CD14-positive monocyte (primary cell): ENCODE measurements around the gene RASEF. TPM values are rescaled to one million over a fixed set of nuclear protein-coding genes. Genes with fewer than 3 reads are reported as not detected.

ENCODE experiments used
- DNase-seq, 3 donors: peaks; one replicate each; pipeline ENCODE4 v3.0.0-alpha.2; 2011 to 2022
- H2AFZ ChIP-seq: 2 replicates; pipeline ENCODE4 v1.6.0; 2012; ENCODE audit warnings: mild to moderate bottlenecking, low read depth, low read length, inconsistent platforms; ENCODE audit not compliant: insufficient read depth, poor library complexity, severe bottlenecking
- H3K27ac ChIP-seq, 2 donors: 1 replicate in 1 of 2; 2 replicates in 1 of 2; pipeline ENCODE4 v1.5.1; 2012 to 2013; ENCODE audit warnings: low read length in 2 of 2, control low read depth in 1 of 2, inconsistent platforms in 1 of 2, low read depth in 1 of 2, mild to moderate bottlenecking in 1 of 2
- H3K27me3 ChIP-seq, 2 donors: one replicate each; pipeline versions ENCODE4 v1.6.0 to v1.6.1; 2011 to 2013; ENCODE audit warnings: low read length in 2 of 2; ENCODE audit not compliant: control insufficient read depth in 2 of 2, insufficient read depth in 2 of 2
- H3K36me3 ChIP-seq, 2 donors: replicated peaks in 1 of 2; 1 replicate in 1 of 2; 2 replicates in 1 of 2; pipeline versions ENCODE4 v1.5.1 to v1.6.1; 2012 to 2013; ENCODE audit warnings: low read length in 2 of 2, control low read depth in 1 of 2, inconsistent platforms in 1 of 2, mild to moderate bottlenecking in 1 of 2; ENCODE audit not compliant: insufficient read depth in 2 of 2, control insufficient read depth in 1 of 2
- H3K4me1 ChIP-seq, 2 donors: 1 replicate in 1 of 2; 2 replicates in 1 of 2; pipeline versions ENCODE4 v1.5.1 to v1.6.1; 2012 to 2013; ENCODE audit warnings: low read length in 2 of 2, control low read depth in 1 of 2, inconsistent platforms in 1 of 2, mild to moderate bottlenecking in 1 of 2, moderate library complexity in 1 of 2; ENCODE audit not compliant: insufficient read depth in 2 of 2, control insufficient read depth in 1 of 2
- H3K4me2 ChIP-seq: replicated peaks from 2 replicates; pipeline ENCODE3; 2012; ENCODE audit warnings: low read length, moderate library complexity, mild to moderate bottlenecking; ENCODE audit not compliant: poor library complexity, severe bottlenecking; ENCODE audit errors: extremely low read depth
- H3K4me3 ChIP-seq, 3 experiments: fragments of 200-600 bp in 1 of 3; sonication (generic) in 1 of 3; replicated peaks in 1 of 3; 1 replicate in 2 of 3; 2 replicates in 1 of 3; pipeline ENCODE4 v1.5.1; 2011 to 2013; ENCODE audit warnings: low read length in 3 of 3, mild to moderate bottlenecking in 3 of 3, control low read depth in 2 of 3, low read depth in 2 of 3, inconsistent platforms in 1 of 3, moderate library complexity in 1 of 3
- H3K79me2 ChIP-seq: 2 replicates; pipeline ENCODE4 v1.6.0; 2012; ENCODE audit warnings: mild to moderate bottlenecking, control low read depth, inconsistent platforms, low read length, moderate library complexity; ENCODE audit not compliant: insufficient read depth
- H3K9ac ChIP-seq: 2 replicates; pipeline ENCODE4 v1.6.0; 2017; ENCODE audit warnings: low read length, mild to moderate bottlenecking; ENCODE audit not compliant: insufficient read depth, poor library complexity, severe bottlenecking
- H3K9me3 ChIP-seq, 2 donors: replicated peaks in 1 of 2; 1 replicate in 1 of 2; 2 replicates in 1 of 2; pipeline versions ENCODE4 v1.5.1 to v1.6.1; 2012 to 2013; ENCODE audit warnings: low read length in 2 of 2, control low read depth in 1 of 2; ENCODE audit not compliant: control insufficient read depth in 1 of 2, insufficient read depth in 1 of 2
- H4K20me1 ChIP-seq: 2 replicates; pipeline ENCODE4 v1.6.0; 2012; ENCODE audit warnings: mild to moderate bottlenecking, low read length, control low read depth, moderate library complexity; ENCODE audit not compliant: insufficient read depth
- H3K27ac Mint-ChIP-seq, 7 donors: one replicate each; pipeline ENCODE4 v1.8.0; 2020; ENCODE audit warnings: mild to moderate bottlenecking in 7 of 7, mixed read lengths in 7 of 7, moderate library complexity in 6 of 7, inconsistent platforms in 2 of 7
- H3K27me3 Mint-ChIP-seq, 3 donors: one replicate each; pipeline ENCODE4 v1.8.0; 2021 to 2022; ENCODE audit warnings: low read depth in 3 of 3, mild to moderate bottlenecking in 3 of 3, mixed read lengths in 3 of 3, moderate library complexity in 3 of 3, inconsistent platforms in 1 of 3
- H3K36me3 Mint-ChIP-seq, 2 donors: one replicate each; pipeline ENCODE4 v1.8.0; 2020; ENCODE audit warnings: mixed read lengths in 2 of 2, inconsistent platforms in 1 of 2, mild to moderate bottlenecking in 1 of 2
- H3K4me1 Mint-ChIP-seq: one replicate; pipeline ENCODE4 v1.8.0; 2020; ENCODE audit warnings: mild to moderate bottlenecking, mixed read lengths
- H3K4me3 Mint-ChIP-seq, 2 donors: one replicate each; pipeline ENCODE4 v1.8.0; 2020; ENCODE audit warnings: mild to moderate bottlenecking in 2 of 2, mixed read lengths in 2 of 2, moderate library complexity in 1 of 2
- H3K9me3 Mint-ChIP-seq, 7 donors: one replicate each; pipeline ENCODE4 v1.8.0; 2020 to 2022; ENCODE audit warnings: mixed read lengths in 7 of 7, mild to moderate bottlenecking in 6 of 7, moderate library complexity in 6 of 7, inconsistent platforms in 2 of 7
- WGBS: methylation state at CpG from one replicate; pipeline ENCODE4 v1.1.5; 2013; ENCODE audit warnings: missing lambda C conversion rate; ENCODE audit not compliant: insufficient coverage; 5-methylcytosine and 5-hydroxymethylcytosine counted together
- intact Hi-C, 2 donors: fragments of 100-400 bp; cut with micrococcal nuclease; formaldehyde crosslinking; loops; one replicate each; pipeline versions ENCODE4 v1.15.0 to v1.15.1; 2023
- polyA plus RNA-seq, 3 donors: library from polyadenylated mRNA; depleted of rRNA in 1 of 3; unstranded in 2 of 3; stranded (reverse) in 1 of 3; fragments of 300-500 nt in 2 of 3; fragments of >200 nt in 1 of 3; fragmentation: Illumina TruSeq in 2 of 3; gene quantifications; 1 replicate in 2 of 3; 2 replicates in 1 of 3; pipeline ENCODE4 v1.2.3, GENCODE V29; 2012 to 2021
- TF ChIP-seq, protein P1 (sequence below): fragments of 200-600 bp; IDR thresholded peaks from one replicate; pipeline ENCODE4 v1.8.0; 2022; ENCODE audit warnings: antibody characterized with exemption, mild to moderate bottlenecking

The RASEF gene
- polyA plus RNA-seq, 3 donors = not detected

DNA sequence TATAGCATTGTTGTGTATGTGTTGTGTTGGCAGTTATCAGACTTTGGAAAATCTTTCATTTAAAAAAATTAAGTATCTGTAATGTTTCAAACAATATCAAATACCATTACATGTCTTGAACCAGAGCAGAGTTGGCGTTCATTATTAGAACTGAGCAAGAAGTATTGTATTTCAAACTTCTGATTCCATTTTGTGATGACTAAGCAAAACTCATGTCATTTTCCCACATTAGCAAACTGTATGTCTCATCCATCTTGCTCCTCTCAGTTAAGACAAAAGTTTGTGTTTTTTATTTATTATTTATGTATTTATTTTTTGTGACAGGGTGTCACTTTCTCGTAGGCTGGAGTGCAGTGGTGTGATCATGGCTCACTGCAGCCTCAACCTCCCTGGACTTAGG, 4.6 kb upstream of the RASEF start:
- H3K4me1 Mint-ChIP-seq = no peaks in the 10 kb centered on the region
- H3K4me3 Mint-ChIP-seq = no peak overlapping the region
- Histone ChIP-seq H3K9ac (no peak overlapping the region), H3K27ac (no peak overlapping the region), H3K79me2 (no peaks in the 10 kb centered on the region), H3K4me3 (no peak overlapping the region), H3K9me3 (no peaks in the 10 kb centered on the region), H4K20me1 (no peaks in the 10 kb centered on the region), H3K36me3 (no peaks in the 10 kb centered on the region), H3K4me1 (no peaks in the 10 kb centered on the region), H3K27me3 (peaks cover 9 to 20% of the 10 kb centered on the region in 2 donors), H2AFZ (no peak overlapping the region), H3K4me2 (no peak overlapping the region)
- no peaks in the 10 kb centered on the region for H3K36me3 Mint-ChIP-seq
- H3K9me3 Mint-ChIP-seq = peaks cover 0 to 9% (median 3%) of the 10 kb centered on the region in 7 donors
- H3K27ac Mint-ChIP-seq = no peak overlapping the region
- peaks cover 18 to 30% (median 20%) of the 10 kb centered on the region in 3 donors for H3K27me3 Mint-ChIP-seq
- 83% methylated on average over 1 of the region's 2 CpGs for WGBS
- no peak for DNase-seq
- intact Hi-C loops = no loop called here
- TF ChIP-seq, protein P1, sequence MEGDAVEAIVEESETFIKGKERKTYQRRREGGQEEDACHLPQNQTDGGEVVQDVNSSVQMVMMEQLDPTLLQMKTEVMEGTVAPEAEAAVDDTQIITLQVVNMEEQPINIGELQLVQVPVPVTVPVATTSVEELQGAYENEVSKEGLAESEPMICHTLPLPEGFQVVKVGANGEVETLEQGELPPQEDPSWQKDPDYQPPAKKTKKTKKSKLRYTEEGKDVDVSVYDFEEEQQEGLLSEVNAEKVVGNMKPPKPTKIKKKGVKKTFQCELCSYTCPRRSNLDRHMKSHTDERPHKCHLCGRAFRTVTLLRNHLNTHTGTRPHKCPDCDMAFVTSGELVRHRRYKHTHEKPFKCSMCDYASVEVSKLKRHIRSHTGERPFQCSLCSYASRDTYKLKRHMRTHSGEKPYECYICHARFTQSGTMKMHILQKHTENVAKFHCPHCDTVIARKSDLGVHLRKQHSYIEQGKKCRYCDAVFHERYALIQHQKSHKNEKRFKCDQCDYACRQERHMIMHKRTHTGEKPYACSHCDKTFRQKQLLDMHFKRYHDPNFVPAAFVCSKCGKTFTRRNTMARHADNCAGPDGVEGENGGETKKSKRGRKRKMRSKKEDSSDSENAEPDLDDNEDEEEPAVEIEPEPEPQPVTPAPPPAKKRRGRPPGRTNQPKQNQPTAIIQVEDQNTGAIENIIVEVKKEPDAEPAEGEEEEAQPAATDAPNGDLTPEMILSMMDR = no peak

DNA sequence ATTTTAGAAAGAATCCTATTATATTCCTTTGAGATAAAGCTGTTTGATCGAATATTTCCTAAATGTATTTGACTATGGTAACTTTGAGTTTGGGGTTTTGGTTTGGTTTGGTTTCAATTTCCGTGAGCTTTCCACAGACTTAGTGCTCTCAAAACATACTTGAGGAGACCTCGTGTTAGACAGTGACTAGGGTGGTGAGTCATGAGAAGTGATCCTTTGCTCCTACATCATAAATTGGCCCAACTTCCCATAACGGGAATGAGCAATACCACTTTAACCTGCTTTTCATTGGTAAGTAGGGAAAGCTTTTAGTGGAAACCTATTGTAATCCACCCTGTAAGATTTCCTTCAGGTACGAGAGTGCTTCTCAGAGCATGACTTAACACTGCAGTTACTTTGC, 3.8 kb upstream of the RASEF start:
- no peak overlapping the region for H3K27ac ChIP-seq
- H3K36me3 Mint-ChIP-seq = no peaks in the 10 kb centered on the region
- H3K4me1 Mint-ChIP-seq = no peaks in the 10 kb centered on the region
- H4K20me1 ChIP-seq = no peaks in the 10 kb centered on the region
- H3K79me2 ChIP-seq = no peaks in the 10 kb centered on the region
- H3K9ac ChIP-seq = no peak overlapping the region
- no peak for DNase-seq
- H3K4me3 Mint-ChIP-seq = no peak overlapping the region
- H3K27me3 ChIP-seq = peaks cover 12 to 27% of the 10 kb centered on the region in 2 donors
- peaks cover 0 to 5% of the 10 kb centered on the region in 2 donors for H3K9me3 ChIP-seq
- H3K4me1 ChIP-seq = no peaks in the 10 kb centered on the region
- H3K27ac Mint-ChIP-seq = no peak overlapping the region
- TF ChIP-seq, protein P1 = no peak
- peaks cover 23 to 38% (median 26%) of the 10 kb centered on the region in 3 donors for H3K27me3 Mint-ChIP-seq
- no peak overlapping the region for H3K4me3 ChIP-seq
- no peaks in the 10 kb centered on the region for H3K36me3 ChIP-seq
- H2AFZ ChIP-seq = no peak overlapping the region
- 60% methylated on average over 1 of the region's 5 CpGs for WGBS
- intact Hi-C loops = no loop called here
- peaks cover 0 to 6% (median 3%) of the 10 kb centered on the region in 7 donors for H3K9me3 Mint-ChIP-seq
- no peak overlapping the region for H3K4me2 ChIP-seq
